Measurements from ENCODE around the gene RDH11.

Gene RDH11

DNA sequence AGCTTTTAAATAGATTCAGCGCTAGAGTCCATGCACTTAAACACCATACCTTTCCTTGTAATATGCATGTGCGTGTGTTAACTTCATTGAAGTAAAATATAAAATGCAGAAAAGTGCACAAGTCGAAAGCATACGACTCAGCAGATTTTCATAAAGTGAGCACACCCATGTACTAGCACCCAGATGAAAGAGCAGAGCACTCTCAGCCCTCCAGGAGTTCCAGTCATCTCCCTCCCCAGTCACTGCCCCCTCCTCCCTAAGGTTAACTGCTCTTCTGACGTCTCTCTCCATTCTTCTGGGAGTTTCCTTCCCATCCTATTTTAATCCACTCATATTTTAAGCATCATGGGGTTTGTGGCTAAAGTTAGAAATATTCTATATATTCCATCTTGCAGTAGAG, 26.3 kb upstream of the RDH11 start:
- TF ChIP-seq YY1 (IDR thresholded peaks at IDR 0.05; ENCODE audit: low read depth), result no peak
- no peak for TF ChIP-seq EP300 (IDR thresholded peaks at IDR 0.05; ENCODE audit: borderline replicate concordance)
- TF ChIP-seq FOXM1 (IDR thresholded peaks at IDR 0.05; ENCODE audit: borderline replicate concordance, low read depth), result no peak
- TF ChIP-seq TAF1 (IDR thresholded peaks at IDR 0.05; ENCODE audit: low read depth), result no peak
- TF ChIP-seq NFIC (IDR thresholded peaks at IDR 0.05), result no peak
- no peak for TF ChIP-seq RAD21 (IDR thresholded peaks at IDR 0.05; ENCODE audit: low read depth)
- TF ChIP-seq EGR1 (IDR thresholded peaks at IDR 0.05), result no peak
- no peak for TF ChIP-seq TCF12 (IDR thresholded peaks at IDR 0.05; ENCODE audit: low read depth)
- no peak for TF ChIP-seq MAX (IDR thresholded peaks at IDR 0.05)
- TF ChIP-seq, protein P1, sequence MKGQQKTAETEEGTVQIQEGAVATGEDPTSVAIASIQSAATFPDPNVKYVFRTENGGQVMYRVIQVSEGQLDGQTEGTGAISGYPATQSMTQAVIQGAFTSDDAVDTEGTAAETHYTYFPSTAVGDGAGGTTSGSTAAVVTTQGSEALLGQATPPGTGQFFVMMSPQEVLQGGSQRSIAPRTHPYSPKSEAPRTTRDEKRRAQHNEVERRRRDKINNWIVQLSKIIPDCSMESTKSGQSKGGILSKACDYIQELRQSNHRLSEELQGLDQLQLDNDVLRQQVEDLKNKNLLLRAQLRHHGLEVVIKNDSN (IDR thresholded peaks at IDR 0.05), result no peak
- TF ChIP-seq TEAD4 (IDR thresholded peaks at IDR 0.05), result no peak
- no peak for TF ChIP-seq ZBTB7A (IDR thresholded peaks at IDR 0.05; ENCODE audit: low read depth)
- no peak for TF ChIP-seq CEBPB (IDR thresholded peaks at IDR 0.05)
- TF ChIP-seq, protein P2, sequence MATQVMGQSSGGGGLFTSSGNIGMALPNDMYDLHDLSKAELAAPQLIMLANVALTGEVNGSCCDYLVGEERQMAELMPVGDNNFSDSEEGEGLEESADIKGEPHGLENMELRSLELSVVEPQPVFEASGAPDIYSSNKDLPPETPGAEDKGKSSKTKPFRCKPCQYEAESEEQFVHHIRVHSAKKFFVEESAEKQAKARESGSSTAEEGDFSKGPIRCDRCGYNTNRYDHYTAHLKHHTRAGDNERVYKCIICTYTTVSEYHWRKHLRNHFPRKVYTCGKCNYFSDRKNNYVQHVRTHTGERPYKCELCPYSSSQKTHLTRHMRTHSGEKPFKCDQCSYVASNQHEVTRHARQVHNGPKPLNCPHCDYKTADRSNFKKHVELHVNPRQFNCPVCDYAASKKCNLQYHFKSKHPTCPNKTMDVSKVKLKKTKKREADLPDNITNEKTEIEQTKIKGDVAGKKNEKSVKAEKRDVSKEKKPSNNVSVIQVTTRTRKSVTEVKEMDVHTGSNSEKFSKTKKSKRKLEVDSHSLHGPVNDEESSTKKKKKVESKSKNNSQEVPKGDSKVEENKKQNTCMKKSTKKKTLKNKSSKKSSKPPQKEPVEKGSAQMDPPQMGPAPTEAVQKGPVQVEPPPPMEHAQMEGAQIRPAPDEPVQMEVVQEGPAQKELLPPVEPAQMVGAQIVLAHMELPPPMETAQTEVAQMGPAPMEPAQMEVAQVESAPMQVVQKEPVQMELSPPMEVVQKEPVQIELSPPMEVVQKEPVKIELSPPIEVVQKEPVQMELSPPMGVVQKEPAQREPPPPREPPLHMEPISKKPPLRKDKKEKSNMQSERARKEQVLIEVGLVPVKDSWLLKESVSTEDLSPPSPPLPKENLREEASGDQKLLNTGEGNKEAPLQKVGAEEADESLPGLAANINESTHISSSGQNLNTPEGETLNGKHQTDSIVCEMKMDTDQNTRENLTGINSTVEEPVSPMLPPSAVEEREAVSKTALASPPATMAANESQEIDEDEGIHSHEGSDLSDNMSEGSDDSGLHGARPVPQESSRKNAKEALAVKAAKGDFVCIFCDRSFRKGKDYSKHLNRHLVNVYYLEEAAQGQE (IDR thresholded peaks at IDR 0.05; ENCODE audit: low read depth), result no peak
- TF ChIP-seq CREB1 (IDR thresholded peaks at IDR 0.05; ENCODE audit: low read depth), result no peak

GRCh38 chr14:67719866-67720265, 24.3 kb upstream of the RDH11 start:
- TF ChIP-seq, protein P2 (IDR thresholded peaks at IDR 0.05; ENCODE audit: low read depth), result no peak
- no peak for TF ChIP-seq TAF1 (IDR thresholded peaks at IDR 0.05; ENCODE audit: low read depth)
- TF ChIP-seq FOXM1 (IDR thresholded peaks at IDR 0.05; ENCODE audit: borderline replicate concordance, low read depth), result no peak
- no peak for TF ChIP-seq ZBTB7A (IDR thresholded peaks at IDR 0.05; ENCODE audit: low read depth)
- no peak for TF ChIP-seq EP300 (IDR thresholded peaks at IDR 0.05; ENCODE audit: borderline replicate concordance)
- TF ChIP-seq CREB1 (IDR thresholded peaks at IDR 0.05; ENCODE audit: low read depth), result no peak
- no peak for TF ChIP-seq CEBPB (IDR thresholded peaks at IDR 0.05)
- TF ChIP-seq YY1 (IDR thresholded peaks at IDR 0.05; ENCODE audit: low read depth), result no peak
- no peak for TF ChIP-seq TCF12 (IDR thresholded peaks at IDR 0.05; ENCODE audit: low read depth)
- no peak for TF ChIP-seq MAX (IDR thresholded peaks at IDR 0.05)
- TF ChIP-seq EGR1 (IDR thresholded peaks at IDR 0.05), result no peak
- TF ChIP-seq RAD21 (IDR thresholded peaks at IDR 0.05; ENCODE audit: low read depth), result no peak
- TF ChIP-seq, protein P1 (IDR thresholded peaks at IDR 0.05), result no peak
- TF ChIP-seq NFIC (IDR thresholded peaks at IDR 0.05), result no peak

DNA sequence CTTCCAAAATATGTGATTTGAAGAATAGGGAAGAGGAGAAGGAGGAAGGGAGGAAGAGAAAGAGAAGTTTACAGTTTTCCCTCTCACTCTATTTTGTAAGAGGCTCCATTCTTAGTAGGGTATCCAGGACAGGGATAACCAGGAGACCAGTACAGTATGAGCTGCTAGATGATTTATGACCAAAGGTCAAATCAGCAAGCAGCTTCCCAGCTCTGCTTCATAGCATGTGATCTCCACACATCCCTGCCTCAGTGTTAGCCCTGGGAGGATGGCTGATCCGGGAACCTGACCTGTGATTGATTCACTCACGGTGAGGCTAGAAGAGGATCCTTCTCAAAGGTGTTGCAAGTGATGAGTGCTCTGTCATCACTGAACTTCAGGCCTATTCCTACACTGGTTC, 22.7 kb upstream of the RDH11 start:
- no peak for TF ChIP-seq RAD21 (IDR thresholded peaks at IDR 0.05; ENCODE audit: low read depth)
- TF ChIP-seq FOXM1 (IDR thresholded peaks at IDR 0.05; ENCODE audit: borderline replicate concordance, low read depth), result no peak
- TF ChIP-seq, protein P1 (IDR thresholded peaks at IDR 0.05), result no peak
- TF ChIP-seq NFIC (IDR thresholded peaks at IDR 0.05), result no peak
- no peak for TF ChIP-seq CREB1 (IDR thresholded peaks at IDR 0.05; ENCODE audit: low read depth)
- TF ChIP-seq EGR1 (IDR thresholded peaks at IDR 0.05), result no peak
- no peak for TF ChIP-seq MAX (IDR thresholded peaks at IDR 0.05)
- TF ChIP-seq YY1 (IDR thresholded peaks at IDR 0.05; ENCODE audit: low read depth), result no peak
- TF ChIP-seq ZBTB7A (IDR thresholded peaks at IDR 0.05; ENCODE audit: low read depth), result no peak
- TF ChIP-seq TAF1 (IDR thresholded peaks at IDR 0.05; ENCODE audit: low read depth), result no peak
- TF ChIP-seq, protein P2 (IDR thresholded peaks at IDR 0.05; ENCODE audit: low read depth), result no peak

- TF ChIP-seq TEAD4 (IDR thresholded peaks at IDR 0.05) (no peak), EP300 (IDR thresholded peaks at IDR 0.05; ENCODE audit: borderline replicate concordance) (no peak), TCF12 (IDR thresholded peaks at IDR 0.05; ENCODE audit: low read depth) (no peak), NFIC (IDR thresholded peaks at IDR 0.05) (no peak), TAF1 (IDR thresholded peaks at IDR 0.05; ENCODE audit: low read depth) (no peak), YY1 (IDR thresholded peaks at IDR 0.05; ENCODE audit: low read depth) (no peak), EGR1 (IDR thresholded peaks at IDR 0.05) (no peak), CEBPB (IDR thresholded peaks at IDR 0.05) (no peak), FOXM1 (IDR thresholded peaks at IDR 0.05; ENCODE audit: borderline replicate concordance, low read depth) (no peak), MAX (IDR thresholded peaks at IDR 0.05) (no peak), ZBTB7A (IDR thresholded peaks at IDR 0.05; ENCODE audit: low read depth) (no peak)
- TF ChIP-seq, protein P2 (IDR thresholded peaks at IDR 0.05; ENCODE audit: low read depth), result no peak
These were observed 21.5 kb upstream of the RDH11 start for GRCh38 chr14:67717048-67717447.

All from Ishikawa (cell line).